WTC11 (cell line): Measurements from ENCODE around the gene STAMBPL1.

Source experiments
- ATF3 ChIP-seq: sonication (generic); formaldehyde crosslinking; conservative IDR thresholded peaks from 2 replicates; pipeline ENCODE4 v1.8.1; 2022; ENCODE audit warnings: mild to moderate bottlenecking, missing genetic modification reagents
- CBFB ChIP-seq: sonication (generic); formaldehyde crosslinking; IDR thresholded peaks from 2 replicates; pipeline ENCODE4 v1.8.1; 2022; ENCODE audit warnings: mild to moderate bottlenecking, low read depth, missing genetic modification reagents
- CREB1 ChIP-seq: sonication (generic); formaldehyde crosslinking; IDR thresholded peaks from 2 replicates; pipeline ENCODE4 v1.8.0; 2023; ENCODE audit warnings: mild to moderate bottlenecking, missing genetic modification reagents
- CTCF ChIP-seq: fragments of 200-600 bp; IDR thresholded peaks from 2 replicates; pipeline ENCODE4 v1.8.0; 2022; ENCODE audit warnings: antibody characterized with exemption
- ETV6 ChIP-seq: sonication (generic); formaldehyde crosslinking; IDR thresholded peaks from 2 replicates; pipeline ENCODE4 v1.8.1; 2022; ENCODE audit warnings: mild to moderate bottlenecking, missing genetic modification reagents
- FOXP1 ChIP-seq: sonication (generic); formaldehyde crosslinking; IDR thresholded peaks from 2 replicates; pipeline ENCODE4 v1.8.0; 2022; ENCODE audit warnings: missing genetic modification reagents, mild to moderate bottlenecking, moderate library complexity, borderline replicate concordance
- GABPB1 ChIP-seq: sonication (generic); formaldehyde crosslinking; IDR thresholded peaks from 2 replicates; pipeline ENCODE4 v1.8.1; 2023; ENCODE audit warnings: mild to moderate bottlenecking, missing genetic modification reagents
- MAX ChIP-seq: sonication (generic); formaldehyde crosslinking; IDR thresholded peaks from 2 replicates; pipeline ENCODE4 v1.8.0; 2022; ENCODE audit warnings: mild to moderate bottlenecking, missing genetic modification reagents
- USF2 ChIP-seq: sonication (generic); formaldehyde crosslinking; IDR thresholded peaks from 2 replicates; pipeline ENCODE4 v1.8.1; 2023; ENCODE audit warnings: mild to moderate bottlenecking, missing genetic modification reagents, moderate library complexity
- ZNF121 ChIP-seq: sonication (generic); formaldehyde crosslinking; IDR thresholded peaks from 2 replicates; pipeline ENCODE4 v1.8.0; 2023; ENCODE audit warnings: missing genetic modification reagents
- ZNF317 ChIP-seq: sonication (generic); formaldehyde crosslinking; IDR thresholded peaks from 2 replicates; pipeline ENCODE4 v1.8.1; 2023; ENCODE audit warnings: low read depth, mild to moderate bottlenecking, moderate library complexity, missing genetic modification reagents, borderline replicate concordance

DNA sequence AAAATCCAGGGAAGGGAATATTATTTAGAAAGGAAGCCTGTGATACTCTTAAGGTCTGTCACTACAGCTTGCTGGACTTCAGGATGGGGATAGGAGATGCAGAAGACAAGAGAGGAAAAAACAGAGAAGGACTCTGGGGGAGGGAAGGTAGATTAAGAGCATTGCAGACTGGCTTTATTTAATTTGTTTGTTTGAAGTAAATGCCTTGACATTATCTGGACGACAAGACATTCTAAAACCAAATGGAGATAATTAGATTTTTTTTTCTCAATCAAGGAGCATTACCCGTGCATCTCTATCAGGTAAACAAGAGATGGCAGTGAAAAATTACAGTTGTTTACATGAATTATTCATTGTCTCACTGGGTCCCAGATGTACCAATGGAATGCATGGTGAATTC lies 48.2 kb downstream of the STAMBPL1 start:
- TF ChIP-seq MAX (no peak), CTCF (no peak), USF2 (no peak), ZNF121 (CRISPR knock-in tag) (no peak), GABPB1 (CRISPR knock-in tag) (no peak), ETV6 (CRISPR knock-in tag) (no peak), ZNF317 (CRISPR knock-in tag) (no peak), CBFB (CRISPR knock-in tag) (no peak), FOXP1 (CRISPR knock-in tag) (no peak), ATF3 (CRISPR knock-in tag) (no peak), CREB1 (CRISPR knock-in tag) (no peak)
